ENCODE data around the gene STRBP.

- no peak for TF ChIP-seq POLR2AphosphoS5 (IDR thresholded peaks at IDR 0.05; ENCODE audit: low read depth, low read length)
- no peak for TF ChIP-seq CTCF (IDR thresholded peaks at IDR 0.05)
- no peak for TF ChIP-seq TCF7L2 (IDR thresholded peaks at IDR 0.05; ENCODE audit: low read depth, low read length)
- no peak for TF ChIP-seq SIN3A (IDR thresholded peaks at IDR 0.05; ENCODE audit: borderline replicate concordance, insufficient read depth, low read depth, low read length)
- no peak for TF ChIP-seq REST (IDR thresholded peaks at IDR 0.05; ENCODE audit: insufficient read depth in 1 of 2, low read depth in 2 of 2, low read length in 1 of 2)
These were observed 148.8 kb downstream of the STRBP start for GRCh38 chr9:123119566-123119965.

Data from Panc1 (cell line).